ENCODE measurements around the gene SKP2.

DNA sequence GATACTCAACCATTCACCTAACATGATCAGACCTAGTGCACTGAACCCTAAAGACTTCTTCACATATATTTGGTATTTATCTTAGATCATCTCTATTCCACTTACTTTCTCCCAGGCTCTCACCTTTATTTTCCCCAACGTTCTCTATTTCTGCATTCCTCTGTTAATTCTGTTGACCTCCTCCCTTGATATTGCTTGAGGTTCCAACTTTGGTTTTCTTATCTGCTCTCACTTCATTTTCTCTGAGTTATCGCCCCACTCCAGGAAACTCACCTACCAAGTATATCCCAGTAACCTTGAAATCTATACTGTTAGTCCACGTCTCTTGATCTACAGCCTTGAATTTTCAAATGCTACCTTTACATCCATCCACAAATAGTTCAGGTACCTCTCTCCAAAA lies 80.6 kb downstream of the SKP2 start:
- TF ChIP-seq, protein P1, sequence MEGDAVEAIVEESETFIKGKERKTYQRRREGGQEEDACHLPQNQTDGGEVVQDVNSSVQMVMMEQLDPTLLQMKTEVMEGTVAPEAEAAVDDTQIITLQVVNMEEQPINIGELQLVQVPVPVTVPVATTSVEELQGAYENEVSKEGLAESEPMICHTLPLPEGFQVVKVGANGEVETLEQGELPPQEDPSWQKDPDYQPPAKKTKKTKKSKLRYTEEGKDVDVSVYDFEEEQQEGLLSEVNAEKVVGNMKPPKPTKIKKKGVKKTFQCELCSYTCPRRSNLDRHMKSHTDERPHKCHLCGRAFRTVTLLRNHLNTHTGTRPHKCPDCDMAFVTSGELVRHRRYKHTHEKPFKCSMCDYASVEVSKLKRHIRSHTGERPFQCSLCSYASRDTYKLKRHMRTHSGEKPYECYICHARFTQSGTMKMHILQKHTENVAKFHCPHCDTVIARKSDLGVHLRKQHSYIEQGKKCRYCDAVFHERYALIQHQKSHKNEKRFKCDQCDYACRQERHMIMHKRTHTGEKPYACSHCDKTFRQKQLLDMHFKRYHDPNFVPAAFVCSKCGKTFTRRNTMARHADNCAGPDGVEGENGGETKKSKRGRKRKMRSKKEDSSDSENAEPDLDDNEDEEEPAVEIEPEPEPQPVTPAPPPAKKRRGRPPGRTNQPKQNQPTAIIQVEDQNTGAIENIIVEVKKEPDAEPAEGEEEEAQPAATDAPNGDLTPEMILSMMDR (IDR thresholded peaks at IDR 0.05; ENCODE audit: low read depth, low read length, missing input control), result no peak
- TF ChIP-seq FOXA1 (IDR thresholded peaks at IDR 0.05), result no peak
